Transverse colon (tissue), 4 donors: Measurements from ENCODE around the gene DGKZ. TPM values are rescaled to one million over a fixed set of nuclear protein-coding genes. Genes with fewer than 3 reads are reported as not detected.

Source experiments
- DNase-seq: peaks from one replicate; pipeline ENCODE4 v3.0.0-alpha.2; 2019
- H3K27ac ChIP-seq, 4 donors: fragments of 200-600 bp; sonication (generic); 2 replicates each; pipeline ENCODE4 v1.5.1; 2016 to 2018; ENCODE audit warnings: inconsistent platforms in 4 of 4
- H3K27me3 ChIP-seq: fragments of 200-600 bp; sonication (generic); 2 replicates; pipeline ENCODE4 v1.5.1; 2017; ENCODE audit warnings: inconsistent platforms
- H3K36me3 ChIP-seq, 4 donors: fragments of 200-600 bp; sonication (generic); 2 replicates each; pipeline ENCODE4 v1.5.1; 2017 to 2019; ENCODE audit warnings: inconsistent platforms in 4 of 4
- H3K4me1 ChIP-seq, 4 donors: fragments of 200-600 bp; sonication (generic); 2 replicates each; pipeline ENCODE4 v1.5.1; 2017 to 2020; ENCODE audit warnings: inconsistent platforms in 4 of 4
- H3K4me3 ChIP-seq, 4 donors: fragments of 200-600 bp; sonication (generic); 1 replicate in 1 of 4; 2 replicates in 3 of 4; pipeline versions ENCODE4 v1.5.1 to v1.6.1; 2017 to 2019; ENCODE audit warnings: inconsistent platforms in 4 of 4
- H3K9me3 ChIP-seq, 2 donors: fragments of 200-600 bp; sonication (generic); 2 replicates each; pipeline ENCODE4 v1.5.1; 2017 to 2019; ENCODE audit warnings: inconsistent platforms in 2 of 2
- EP300 ChIP-seq: sonication (generic); formaldehyde crosslinking; IDR thresholded peaks from one replicate; pipeline ENCODE4 v1.6.1; 2017; ENCODE audit warnings: antibody characterized with exemption, low read depth
- POLR2A ChIP-seq: fragments of 450-650 bp; IDR thresholded peaks from one replicate; pipeline ENCODE4 v1.6.1; 2016; ENCODE audit warnings: antibody characterized with exemption, mild to moderate bottlenecking, moderate library complexity
- POLR2AphosphoS5 ChIP-seq, 3 donors: sonication (generic); formaldehyde crosslinking; IDR thresholded peaks; one replicate each; pipeline ENCODE4 v1.6.1; 2016; ENCODE audit warnings: antibody characterized with exemption in 3 of 3
- WGBS, 2 donors: methylation state at CpG; one replicate each; pipeline ENCODE4 v1.1.5; 2018; ENCODE audit warnings: low coverage in 1 of 2; 5-methylcytosine and 5-hydroxymethylcytosine counted together
- in situ Hi-C, 4 donors: fragments of 200-750 bp; cut with MboI; loops; one replicate each; pipeline versions ENCODE4 v1.15.0 to v1.15.1; 2017; ENCODE audit warnings: low sequenced_read_pairs in 3 of 4, low pct_ligation_motif_present in 1 of 4, low pct_unique_long_range_greater_than_20kb in 1 of 4
- intact Hi-C: fragments of 100-400 bp; cut with DNase I; formaldehyde crosslinking; loops from one replicate; pipeline ENCODE4 v1.15.1; 2023; ENCODE audit warnings: low total_unique reads
- total RNA-seq, 4 donors: library from RNA; depleted of rRNA; stranded (reverse); fragments of >200 nt; gene quantifications; one replicate each; pipeline ENCODE4 v1.1.0, GENCODE V29; 2016
- TF ChIP-seq, protein P1 (sequence below), 5 experiments: fragments of 200-600 bp in 3 of 5; fragments of 450-650 bp in 2 of 5; sonication (generic) in 3 of 5; IDR thresholded peaks; 1 replicate in 2 of 5; 2 replicates in 3 of 5; pipeline ENCODE4 v1.5.1; 2016 to 2017; ENCODE audit warnings: antibody characterized with exemption in 5 of 5, inconsistent platforms in 3 of 5, mild to moderate bottlenecking in 2 of 5, moderate library complexity in 1 of 5

Gene DGKZ
- total RNA-seq, 4 donors from 2014 or later = 56.4 to 105 (median 67.7) TPM

DNA sequence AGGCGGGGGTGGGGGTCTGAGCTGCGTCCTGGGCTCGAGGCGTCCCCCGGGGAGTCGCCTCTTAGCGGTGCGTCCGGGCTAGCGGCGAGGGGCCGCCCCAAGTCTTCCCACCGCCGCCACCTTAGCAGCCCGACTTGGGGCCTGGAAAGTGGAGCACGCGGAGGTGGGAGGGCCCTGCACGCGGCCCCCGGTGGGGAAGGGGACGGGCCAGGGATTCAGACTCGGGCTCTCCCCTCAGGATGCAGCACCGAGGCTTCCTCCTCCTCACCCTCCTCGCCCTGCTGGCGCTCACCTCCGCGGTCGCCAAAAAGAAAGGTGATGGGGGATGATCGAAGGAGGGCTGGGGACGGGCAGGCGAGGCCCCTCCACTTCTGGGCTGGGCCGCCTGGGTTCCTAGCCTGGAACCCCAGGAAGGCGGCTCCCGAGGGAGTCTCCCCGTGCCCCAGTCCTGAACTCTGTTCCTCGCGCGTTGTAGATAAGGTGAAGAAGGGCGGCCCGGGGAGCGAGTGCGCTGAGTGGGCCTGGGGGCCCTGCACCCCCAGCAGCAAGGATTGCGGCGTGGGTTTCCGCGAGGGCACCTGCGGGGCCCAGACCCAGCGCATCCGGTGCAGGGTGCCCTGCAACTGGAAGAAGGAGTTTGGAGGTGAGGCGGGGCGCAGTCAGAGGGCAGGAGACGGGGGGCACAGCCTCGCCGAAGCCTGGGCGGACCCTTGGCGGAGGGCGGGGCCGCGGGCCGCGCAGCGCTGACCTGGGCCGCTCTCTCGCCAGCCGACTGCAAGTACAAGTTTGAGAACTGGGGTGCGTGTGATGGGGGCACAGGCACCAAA lies 34.8 kb downstream of the DGKZ start:
- WGBS, 2 donors = 5% methylated on average over 63 of the region's 66 CpGs; no CpG with 5 or more reads in 1 of the 2 donors
- no peaks in the 10 kb centered on the region for H3K9me3 ChIP-seq
- H3K36me3 ChIP-seq = no peaks in the 10 kb centered on the region
- no peak for DNase-seq
- in situ Hi-C loops (loop anchor here in 2 of 4 donors (25.0 kb wide), 1 partner anchor 155 kb away; no protein-coding TSS in a partner anchor), intact Hi-C loops (no loop called here)
- peak overlapping the region; percentile 55 to 83 (median 71) for H3K4me3 ChIP-seq
- H3K27ac ChIP-seq = peak overlapping the region; percentile 66 to 87 (median 79)
- H3K4me1 ChIP-seq = peaks cover 9 to 47% (median 34%) of the 10 kb centered on the region in 4 donors
- TF ChIP-seq POLR2AphosphoS5 (IDR thresholded peaks at IDR 0.05) (no peak), EP300 (no peak), POLR2A (no peak)
- TF ChIP-seq, protein P1, sequence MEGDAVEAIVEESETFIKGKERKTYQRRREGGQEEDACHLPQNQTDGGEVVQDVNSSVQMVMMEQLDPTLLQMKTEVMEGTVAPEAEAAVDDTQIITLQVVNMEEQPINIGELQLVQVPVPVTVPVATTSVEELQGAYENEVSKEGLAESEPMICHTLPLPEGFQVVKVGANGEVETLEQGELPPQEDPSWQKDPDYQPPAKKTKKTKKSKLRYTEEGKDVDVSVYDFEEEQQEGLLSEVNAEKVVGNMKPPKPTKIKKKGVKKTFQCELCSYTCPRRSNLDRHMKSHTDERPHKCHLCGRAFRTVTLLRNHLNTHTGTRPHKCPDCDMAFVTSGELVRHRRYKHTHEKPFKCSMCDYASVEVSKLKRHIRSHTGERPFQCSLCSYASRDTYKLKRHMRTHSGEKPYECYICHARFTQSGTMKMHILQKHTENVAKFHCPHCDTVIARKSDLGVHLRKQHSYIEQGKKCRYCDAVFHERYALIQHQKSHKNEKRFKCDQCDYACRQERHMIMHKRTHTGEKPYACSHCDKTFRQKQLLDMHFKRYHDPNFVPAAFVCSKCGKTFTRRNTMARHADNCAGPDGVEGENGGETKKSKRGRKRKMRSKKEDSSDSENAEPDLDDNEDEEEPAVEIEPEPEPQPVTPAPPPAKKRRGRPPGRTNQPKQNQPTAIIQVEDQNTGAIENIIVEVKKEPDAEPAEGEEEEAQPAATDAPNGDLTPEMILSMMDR (IDR thresholded peaks at IDR 0.05) = no peak
- H3K27me3 ChIP-seq = peaks cover 37% of the 10 kb centered on the region

DNA sequence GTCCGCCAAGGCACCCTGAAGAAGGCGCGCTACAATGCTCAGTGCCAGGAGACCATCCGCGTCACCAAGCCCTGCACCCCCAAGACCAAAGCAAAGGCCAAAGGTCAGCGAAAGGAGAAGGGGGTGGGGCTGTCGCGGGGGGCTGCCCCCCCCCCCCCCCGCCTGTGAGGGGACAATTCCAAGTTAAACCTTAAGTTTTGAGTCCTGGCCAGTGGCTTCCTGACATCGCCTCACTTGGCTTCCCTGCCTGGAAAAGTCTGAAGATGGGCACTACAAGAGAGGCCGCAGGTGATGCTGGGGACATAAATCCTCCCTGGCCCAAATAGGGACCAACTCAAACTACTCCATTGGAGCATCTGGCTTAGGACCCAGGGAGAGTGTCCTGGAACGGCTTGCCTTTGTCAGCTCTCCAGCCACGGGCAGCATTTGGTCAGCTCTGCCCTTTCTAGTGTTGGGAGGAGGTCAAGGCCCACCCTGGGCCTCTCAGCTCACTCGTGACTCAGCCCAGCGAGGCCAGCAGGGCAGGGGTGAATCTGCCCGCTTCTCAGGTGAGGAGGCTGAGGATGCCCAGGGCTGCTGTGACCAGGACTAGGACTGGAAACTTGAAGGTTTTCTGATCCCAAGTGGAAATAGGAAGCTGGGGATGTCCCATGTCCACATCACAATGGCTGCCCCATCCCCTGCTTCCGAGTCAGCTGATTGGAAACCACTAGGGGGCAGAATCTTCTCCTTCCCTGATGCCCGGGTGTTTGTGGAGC lies 35.6 kb downstream of the DGKZ start:
- Histone ChIP-seq H3K36me3 (no peaks in the 10 kb centered on the region), H3K9me3 (no peaks in the 10 kb centered on the region), H3K27ac (no peak overlapping the region), H3K4me3 (peak overlapping the region in 1 of 4 donors; percentile 81), H3K27me3 (peaks cover 45% of the 10 kb centered on the region), H3K4me1 (peaks cover 9 to 47% (median 34%) of the 10 kb centered on the region in 4 donors)
- TF ChIP-seq EP300 = no peak
- no peak for TF ChIP-seq POLR2A
- TF ChIP-seq, protein P1 (IDR thresholded peaks at IDR 0.05) = peak; percentile 40 to 56 (median 47)
- TF ChIP-seq POLR2AphosphoS5 (IDR thresholded peaks at IDR 0.05) = no peak
- 40% methylated on average over 18 of the region's 18 CpGs; no CpG with 5 or more reads in 1 of the 2 donors for WGBS, 2 donors
- intact Hi-C loops = no loop called here
- DNase-seq = no peak
- in situ Hi-C loops = loop anchor here in 2 of 4 donors (25.0 kb wide), 1 partner anchor 154 kb away; no protein-coding TSS in a partner anchor

DNA sequence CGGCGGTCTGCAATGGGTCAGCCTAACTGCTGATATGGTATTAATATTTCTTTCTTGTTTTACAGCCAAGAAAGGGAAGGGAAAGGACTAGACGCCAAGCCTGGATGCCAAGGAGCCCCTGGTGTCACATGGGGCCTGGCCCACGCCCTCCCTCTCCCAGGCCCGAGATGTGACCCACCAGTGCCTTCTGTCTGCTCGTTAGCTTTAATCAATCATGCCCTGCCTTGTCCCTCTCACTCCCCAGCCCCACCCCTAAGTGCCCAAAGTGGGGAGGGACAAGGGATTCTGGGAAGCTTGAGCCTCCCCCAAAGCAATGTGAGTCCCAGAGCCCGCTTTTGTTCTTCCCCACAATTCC lies 36.1 kb downstream of the DGKZ start:
- TF ChIP-seq, protein P1 (IDR thresholded peaks at IDR 0.05) = peak in 1 of 5 experiments; percentile 13
- TF ChIP-seq POLR2A = no peak
- TF ChIP-seq EP300 = no peak
- TF ChIP-seq POLR2AphosphoS5 (IDR thresholded peaks at IDR 0.05) = no peak
- WGBS, 2 donors = 74 to 100% methylated on average over 1 to 7 of the region's 7 CpGs

More for the DNA sequence above, 36.1 kb downstream of the DGKZ start:
- Histone ChIP-seq H3K4me1 (peaks cover 9 to 47% (median 34%) of the 10 kb centered on the region in 4 donors), H3K36me3 (no peaks in the 10 kb centered on the region), H3K27me3 (peaks cover 51% of the 10 kb centered on the region), H3K27ac (no peak overlapping the region), H3K9me3 (no peaks in the 10 kb centered on the region), H3K4me3 (no peak overlapping the region)
- in situ Hi-C loops (loop anchor here in 2 of 4 donors (25.0 kb wide), 1 partner anchor 154 kb away; no protein-coding TSS in a partner anchor), intact Hi-C loops (no loop called here)
- no peak for DNase-seq
